NCI-H2227 (cell line): ENCODE data around the gene ANKRD33.

Source experiments
- DNase-seq: peaks from one replicate; lab custom pipeline; 2025; ENCODE audit not compliant: unreplicated experiment; lab: John Stamatoyannopoulos, UW

Gene ANKRD33

GRCh38 chr12:51914034-51914923 lies 26.4 kb downstream of the ANKRD33 start:
- no peak for DNase-seq

GRCh38 chr12:51915003-51915625 lies 27.2 kb downstream of the ANKRD33 start:
- DNase-seq: no peak

GRCh38 chr12:51915951-51916350 lies 28.0 kb downstream of the ANKRD33 start:
- DNase-seq: no peak

- no peak for DNase-seq
Measured at GRCh38 chr12:51917041-51917590, 29.2 kb downstream of the ANKRD33 start.

GRCh38 chr12:51917746-51918453 lies 30.0 kb downstream of the ANKRD33 start:
- no peak for DNase-seq

- DNase-seq: no peak
Measured at GRCh38 chr12:51920046-51920445, 32.1 kb downstream of the ANKRD33 start.

GRCh38 chr12:51921017-51921725 lies 33.3 kb downstream of the ANKRD33 start:
- DNase-seq: no peak

GRCh38 chr12:51922146-51922545 lies 34.2 kb downstream of the ANKRD33 start:
- DNase-seq: no peak

GRCh38 chr12:51922762-51923505 lies 35.0 kb downstream of the ANKRD33 start:
- DNase-seq: no peak

GRCh38 chr12:51923506-51924365 lies 35.8 kb downstream of the ANKRD33 start:
- no peak for DNase-seq

- DNase-seq: no peak
Measured at GRCh38 chr12:51924551-51925319, 36.8 kb downstream of the ANKRD33 start.

- DNase-seq: no peak
Measured at GRCh38 chr12:51925346-51926063, 37.6 kb downstream of the ANKRD33 start.

- DNase-seq: no peak
Measured at GRCh38 chr12:51926064-51926632, 38.2 kb downstream of the ANKRD33 start.

GRCh38 chr12:51926718-51927117 lies 38.8 kb downstream of the ANKRD33 start:
- DNase-seq: no peak

GRCh38 chr12:51932218-51933076 lies 44.5 kb downstream of the ANKRD33 start:
- DNase-seq: no peak

GRCh38 chr12:51934080-51934479 lies 46.2 kb downstream of the ANKRD33 start:
- no peak for DNase-seq

- peak; percentile 10 for DNase-seq
Measured at GRCh38 chr12:51937926-51938325, 50.0 kb downstream of the ANKRD33 start.
